HG02678 (cell line): ENCODE results near the gene ALDH1B1.

Experiments
- ATAC-seq: cut with Tn5 transposase; IDR thresholded peaks from one replicate; pipeline ENCODE4 v1.9.1; 2021; ENCODE audit warnings: mild to moderate bottlenecking, moderate library complexity; ENCODE audit not compliant: unreplicated experiment

The ALDH1B1 gene

GRCh38 chr9:38437193-38437823 lies 44.8 kb downstream of the ALDH1B1 start:
- ATAC-seq, result peak; percentile 58

- ATAC-seq, result no peak
Observed at GRCh38 chr9:38439291-38439915, 46.9 kb downstream of the ALDH1B1 start.

- ATAC-seq, result no peak
Observed at GRCh38 chr9:38439916-38440301, 47.4 kb downstream of the ALDH1B1 start.

- no peak for ATAC-seq
Observed at GRCh38 chr9:38440516-38440915, 48.0 kb downstream of the ALDH1B1 start.

DNA sequence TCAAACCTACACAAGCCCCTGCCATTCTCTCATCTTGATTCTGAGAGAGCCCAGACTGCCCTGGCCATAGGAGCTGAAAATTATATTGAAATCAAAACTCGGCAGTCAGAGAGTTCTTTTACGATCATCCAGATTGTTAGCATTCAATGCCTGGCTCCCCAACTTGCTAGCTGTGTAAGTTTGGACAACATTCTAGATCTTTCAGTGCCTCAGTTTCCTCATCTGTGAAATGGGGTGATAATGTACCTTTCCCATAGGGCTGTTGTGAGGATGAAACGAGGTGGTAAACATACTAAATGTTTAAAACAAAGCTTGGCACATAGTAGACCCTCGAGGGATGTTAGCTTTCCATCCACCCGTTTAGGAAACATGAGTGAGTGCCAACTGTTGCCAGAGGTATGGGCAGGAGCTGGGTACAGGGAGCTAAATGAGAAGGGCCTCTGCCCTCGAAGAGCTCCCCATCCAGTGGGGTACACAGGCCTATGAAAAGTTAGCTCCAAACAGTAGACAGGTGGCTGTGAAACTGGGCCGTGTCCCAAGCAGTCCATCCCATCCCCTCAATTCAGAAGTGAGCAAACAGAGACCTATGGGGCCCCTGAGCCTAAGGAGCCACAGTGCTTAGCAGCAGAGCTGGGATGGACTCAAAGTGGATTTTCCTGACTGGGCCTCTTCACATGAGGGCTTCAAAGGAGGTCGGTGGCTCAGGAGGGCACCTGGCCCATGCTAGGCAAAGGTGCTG lies 49.0 kb downstream of the ALDH1B1 start:
- no peak for ATAC-seq

DNA sequence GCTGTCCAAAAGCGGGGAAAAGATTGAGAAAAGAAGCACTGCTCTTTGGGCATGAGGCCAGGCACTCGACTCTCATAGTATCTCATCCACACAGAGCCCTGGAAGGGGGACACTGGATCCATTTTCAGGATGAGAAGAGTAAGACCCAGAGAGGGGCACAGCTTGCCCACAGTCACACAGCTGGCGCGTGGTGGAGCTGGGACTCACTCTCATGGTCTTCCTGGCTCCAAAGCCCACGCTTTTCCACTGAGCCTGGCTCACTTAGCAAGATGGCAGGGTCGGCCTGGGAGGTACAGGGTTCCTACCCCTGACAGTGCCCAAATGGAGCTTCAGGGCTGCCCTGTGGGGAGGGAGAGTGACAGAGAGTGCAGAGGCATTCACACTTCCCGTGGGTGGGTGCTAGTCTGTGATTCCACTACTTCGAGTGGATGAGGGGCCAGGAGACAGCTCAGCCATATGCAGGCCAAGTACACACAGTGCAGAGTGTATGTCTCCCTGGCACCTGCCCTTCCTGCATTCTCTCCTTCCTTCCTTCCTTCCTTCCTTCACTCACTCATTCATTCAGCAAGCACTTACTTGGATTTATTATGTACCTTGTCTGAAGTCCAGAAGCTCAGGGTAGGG lies 50.1 kb downstream of the ALDH1B1 start:
- ATAC-seq, result no peak

- no peak for ATAC-seq
Observed at GRCh38 chr9:38443181-38443580, 50.7 kb downstream of the ALDH1B1 start.

GRCh38 chr9:38443597-38443996 lies 51.1 kb downstream of the ALDH1B1 start:
- no peak for ATAC-seq

DNA sequence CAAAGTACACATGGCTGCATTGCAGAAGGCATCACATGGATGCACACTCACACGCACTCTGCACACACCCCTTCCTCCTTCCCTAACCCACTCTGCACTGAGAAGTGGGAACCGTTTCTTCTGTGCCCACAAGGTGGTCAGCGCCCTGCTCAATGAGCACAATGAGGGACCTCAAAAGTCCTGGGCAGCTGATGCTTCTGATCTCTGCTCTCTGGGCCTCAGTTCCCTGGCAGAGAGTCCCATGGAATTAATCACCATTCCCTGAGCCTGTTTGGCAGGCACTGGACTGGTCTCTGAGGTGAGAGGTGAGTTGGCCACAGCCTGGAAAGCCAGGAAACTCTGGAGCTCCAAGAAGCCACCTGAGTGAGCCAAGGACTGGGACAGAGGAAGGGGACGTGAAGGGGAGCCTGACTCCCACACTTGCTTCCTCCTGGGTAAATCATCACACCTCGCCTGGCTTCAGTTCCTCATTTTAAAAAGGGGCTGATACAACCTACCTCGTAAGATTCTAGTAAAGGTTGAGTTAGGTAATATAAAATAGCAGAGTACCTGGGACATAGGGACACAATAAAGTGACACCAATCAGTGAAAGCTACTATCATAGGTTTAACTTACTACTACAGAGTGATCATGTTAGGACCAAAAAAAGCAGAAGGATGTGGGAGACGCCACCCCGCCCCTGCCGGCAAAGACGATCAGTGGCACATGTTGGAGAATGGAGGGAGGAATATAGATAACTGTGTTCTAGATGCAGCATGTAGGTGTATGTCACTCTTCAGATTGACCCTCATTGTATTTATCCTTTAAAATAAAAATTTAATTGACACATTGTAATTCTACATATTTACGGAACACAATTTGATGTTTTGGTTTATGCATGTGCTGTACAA lies 52.9 kb downstream of the ALDH1B1 start:
- ATAC-seq, result peak; percentile 97

GRCh38 chr9:38447703-38448102 lies 55.2 kb downstream of the ALDH1B1 start:
- no peak for ATAC-seq
